Osteoblast (primary cell): Measurements from ENCODE around the gene TBX2. TPM values are rescaled to one million over a fixed set of nuclear protein-coding genes. Genes with fewer than 3 reads are reported as not detected.

Experiments used
- DNase-seq: peaks from one replicate; pipeline ENCODE4 v3.0.0; 2011; ENCODE audit warnings: low spot score, mixed read lengths; ENCODE audit not compliant: insufficient read length; ENCODE audit errors: missing footprints
- H2AFZ ChIP-seq: 2 replicates; pipeline ENCODE4 v1.6.0; 2011; ENCODE audit warnings: mild to moderate bottlenecking, low read length
- H3K27ac ChIP-seq: 2 replicates; pipeline ENCODE4 v1.5.1; 2011; ENCODE audit warnings: mild to moderate bottlenecking, low read depth, low read length, moderate library complexity
- H3K27me3 ChIP-seq: 2 replicates; pipeline ENCODE4 v1.6.0; 2012; ENCODE audit warnings: mild to moderate bottlenecking, control low read depth, inconsistent platforms, low read length, moderate library complexity; ENCODE audit not compliant: insufficient read depth
- H3K36me3 ChIP-seq: 2 replicates; pipeline ENCODE4 v1.5.1; 2011; ENCODE audit warnings: mild to moderate bottlenecking, low read length, control low read depth, moderate library complexity; ENCODE audit not compliant: insufficient read depth
- H3K4me1 ChIP-seq: 2 replicates; pipeline ENCODE4 v1.5.1; 2011; ENCODE audit warnings: mild to moderate bottlenecking, low read length, control low read depth, moderate library complexity; ENCODE audit not compliant: insufficient read depth
- H3K4me2 ChIP-seq: 2 replicates; pipeline ENCODE4 v1.6.0; 2011; ENCODE audit warnings: mild to moderate bottlenecking, low read length; ENCODE audit not compliant: insufficient read depth
- H3K4me3 ChIP-seq: fragments of 200-600 bp; sonication (generic); 3 replicates; pipeline ENCODE4 v1.5.1; 2012; ENCODE audit warnings: mild to moderate bottlenecking, low read length, inconsistent platforms; ENCODE audit not compliant: insufficient read depth
- H3K79me2 ChIP-seq: 2 replicates; pipeline ENCODE4 v1.6.0; 2012; ENCODE audit warnings: mild to moderate bottlenecking, low read length, control low read depth, inconsistent platforms; ENCODE audit not compliant: insufficient read depth
- H3K9me3 ChIP-seq: 2 replicates; pipeline ENCODE4 v1.5.1; 2011; ENCODE audit warnings: low read depth, low read length, control low read depth
- H4K20me1 ChIP-seq: 2 replicates; pipeline ENCODE4 v1.6.0; 2012; ENCODE audit warnings: mild to moderate bottlenecking, low read length, control low read depth; ENCODE audit not compliant: insufficient read depth
- CTCF ChIP-seq: IDR thresholded peaks from 2 replicates; pipeline ENCODE4 v1.5.1; 2011; ENCODE audit warnings: mild to moderate bottlenecking, low read depth, low read length, moderate library complexity; ENCODE audit errors: extremely low read depth
- total RNA-seq: library from RNA; depleted of rRNA; stranded (reverse); fragments of >200 nt; gene quantifications from 2 replicates; pipeline ENCODE4 v1.2.3, GENCODE V29; 2012

TBX2 gene
- total RNA-seq, 1 donor: 11.6 TPM

DNA sequence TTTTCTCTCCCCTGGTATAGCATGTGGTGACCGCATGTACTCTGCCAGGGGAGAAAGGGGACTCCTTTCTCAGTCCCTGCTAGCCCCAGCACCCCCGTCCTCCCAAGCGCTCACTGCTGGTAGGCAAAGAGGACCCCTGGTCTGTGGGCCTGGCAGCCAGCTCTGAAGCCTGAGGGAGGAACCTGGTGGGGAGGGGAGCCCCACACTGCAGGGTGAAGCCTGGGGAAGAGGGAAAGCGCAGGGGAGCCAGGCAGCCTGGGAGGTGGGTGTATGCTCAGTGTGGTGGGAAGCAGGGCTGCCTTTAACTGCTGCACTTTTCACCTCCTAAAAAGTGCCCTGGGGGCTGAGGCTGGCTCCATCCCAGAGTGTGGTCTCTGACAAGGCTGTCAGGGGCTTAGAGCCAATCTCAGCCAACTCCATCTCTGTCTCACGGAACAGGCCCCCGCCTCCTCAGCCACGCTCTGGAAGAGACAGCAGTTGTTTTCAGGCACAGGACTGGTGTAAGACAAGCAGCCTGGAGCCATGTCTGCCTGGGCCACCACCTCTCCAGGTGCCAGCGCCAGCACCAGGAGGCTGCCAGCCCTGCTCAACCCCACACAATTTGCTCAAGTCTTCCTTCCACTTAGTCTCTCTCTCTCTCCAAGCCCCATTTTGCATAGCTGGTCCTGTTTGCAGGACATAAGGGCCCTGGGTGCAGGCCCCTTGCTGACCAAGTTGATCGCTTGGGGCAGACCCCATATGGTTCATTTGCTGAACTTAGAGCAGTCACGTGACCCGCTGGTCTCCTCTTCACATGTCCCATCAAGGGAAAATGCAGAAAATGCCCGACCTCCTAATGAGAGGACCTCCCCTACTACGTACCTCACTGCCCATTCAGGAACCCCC is 14.7 kb upstream of the TBX2 start:
- no peak overlapping the region for H3K4me3 ChIP-seq
- peak; percentile 44 for DNase-seq
- no peak overlapping the region for H2AFZ ChIP-seq
- H3K27ac ChIP-seq: no peak overlapping the region
- H3K79me2 ChIP-seq: no peaks in the 10 kb centered on the region
- no peak for TF ChIP-seq CTCF
- H4K20me1 ChIP-seq: no peaks in the 10 kb centered on the region
- H3K36me3 ChIP-seq: no peaks in the 10 kb centered on the region
- H3K27me3 ChIP-seq: no peaks in the 10 kb centered on the region
- peaks cover 4% of the 10 kb centered on the region for H3K4me1 ChIP-seq
- no peak overlapping the region for H3K4me2 ChIP-seq
- H3K9me3 ChIP-seq: no peaks in the 10 kb centered on the region

DNA sequence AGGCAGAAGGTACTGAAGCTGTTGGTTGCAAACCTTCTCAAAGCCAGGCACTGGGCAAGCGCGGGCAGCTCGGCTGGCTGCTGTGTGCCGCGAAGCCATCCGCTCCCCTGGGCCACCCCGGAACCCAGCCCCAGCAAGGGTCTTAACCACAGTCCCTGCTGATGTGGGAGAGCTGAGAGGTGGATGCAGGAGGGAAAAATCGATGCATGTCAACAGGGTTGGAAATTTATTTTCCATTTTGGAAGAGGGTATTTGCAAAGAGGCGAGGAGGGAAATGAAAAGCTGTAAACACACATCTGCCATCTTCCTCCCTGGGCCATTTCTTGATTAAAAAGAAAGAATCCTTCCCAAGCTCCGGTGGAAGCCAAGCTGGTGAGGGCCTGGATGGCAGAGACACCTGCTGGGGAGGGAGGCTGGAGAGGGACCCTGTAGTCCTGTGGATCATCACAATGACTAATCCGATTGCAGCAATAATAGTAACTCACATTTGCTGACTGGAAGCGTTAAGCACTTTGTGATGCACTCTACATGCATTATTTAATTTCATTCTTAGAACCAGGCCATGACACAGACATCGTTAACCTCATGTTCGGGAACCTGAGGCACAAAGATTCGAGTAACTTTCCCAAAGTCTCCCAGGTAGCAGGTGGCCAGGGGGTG is 13.9 kb upstream of the TBX2 start:
- H3K4me1 ChIP-seq: peaks cover 4% of the 10 kb centered on the region
- DNase-seq: peak; percentile 74
- peak; percentile 11 for TF ChIP-seq CTCF

DNA sequence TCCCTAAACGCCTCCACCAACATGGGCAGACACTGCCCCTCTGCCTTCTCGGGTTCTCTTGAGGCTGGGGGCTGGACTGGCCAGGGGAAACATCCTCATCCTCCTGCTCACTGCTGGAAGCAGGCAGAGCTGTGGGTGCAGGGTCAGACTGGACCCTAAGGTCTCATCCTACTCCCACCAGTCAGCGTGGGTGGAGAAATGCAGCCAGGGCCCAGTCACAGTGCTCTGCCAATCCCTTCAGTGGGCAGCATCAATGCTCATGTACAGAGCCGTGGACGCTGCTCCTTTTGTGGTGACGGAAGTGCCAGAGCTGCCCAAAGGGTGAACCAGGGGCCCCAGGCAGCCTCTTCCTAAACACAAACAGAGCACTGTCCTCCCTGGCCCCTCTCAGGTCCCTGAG is 13.4 kb upstream of the TBX2 start:
- H3K27me3 ChIP-seq: no peaks in the 10 kb centered on the region
- H3K4me1 ChIP-seq: peaks cover 4% of the 10 kb centered on the region
- TF ChIP-seq CTCF: no peak
- H3K9me3 ChIP-seq: no peaks in the 10 kb centered on the region
- no peak overlapping the region for H2AFZ ChIP-seq
- H3K36me3 ChIP-seq: no peaks in the 10 kb centered on the region
- no peak overlapping the region for H3K4me3 ChIP-seq
- peak; percentile 59 for DNase-seq
- no peak overlapping the region for H3K27ac ChIP-seq
- H4K20me1 ChIP-seq: no peaks in the 10 kb centered on the region
- no peak overlapping the region for H3K4me2 ChIP-seq
- H3K79me2 ChIP-seq: no peaks in the 10 kb centered on the region

More for the DNA sequence above, 13.9 kb upstream of the TBX2 start:
- Histone ChIP-seq H3K79me2 (no peaks in the 10 kb centered on the region), H3K36me3 (no peaks in the 10 kb centered on the region), H3K4me3 (no peak overlapping the region), H3K27me3 (no peaks in the 10 kb centered on the region), H3K9me3 (no peaks in the 10 kb centered on the region), H4K20me1 (no peaks in the 10 kb centered on the region), H3K27ac (no peak overlapping the region), H2AFZ (no peak overlapping the region), H3K4me2 (no peak overlapping the region)

- Histone ChIP-seq H2AFZ (no peak overlapping the region), H3K9me3 (no peaks in the 10 kb centered on the region), H3K36me3 (no peaks in the 10 kb centered on the region), H4K20me1 (no peaks in the 10 kb centered on the region), H3K27me3 (no peaks in the 10 kb centered on the region), H3K27ac (no peak overlapping the region), H3K79me2 (no peaks in the 10 kb centered on the region), H3K4me1 (peaks cover 4% of the 10 kb centered on the region), H3K4me3 (no peak overlapping the region), H3K4me2 (no peak overlapping the region)
- TF ChIP-seq CTCF: no peak
- peak; percentile 25 for DNase-seq
These were observed 12.6 kb upstream of the TBX2 start for GRCh38 chr17:61387011-61387410.
